GM23338 (cell line): Measurements from ENCODE around the gene AGXT. TPM values are rescaled to one million over a fixed set of nuclear protein-coding genes. Genes with fewer than 3 reads are reported as not detected.

ENCODE experiments used
- ATAC-seq: fragments of 200-7000 bp; cut with Tn5 transposase; 3 replicates; pipeline ENCODE4 v1.9.1; 2020
- DNase-seq: peaks from one replicate; pipeline ENCODE4 v3.0.0-alpha.2; 2015; ENCODE audit warnings: low spot score
- H2AFZ ChIP-seq: fragments of 200-600 bp; sonication (generic); 2 replicates; pipeline ENCODE4 v1.8.0; 2016; ENCODE audit warnings: antibody characterized with exemption, mild to moderate bottlenecking, moderate library complexity
- H3F3A ChIP-seq: fragments of 200-600 bp; sonication (generic); replicated peaks from 2 replicates; pipeline ENCODE4 v1.8.0; 2017; ENCODE audit warnings: antibody characterized with exemption, mixed run types, low read depth
- H3K27ac ChIP-seq: fragments of 200-600 bp; sonication (generic); 2 replicates; pipeline ENCODE4 v1.6.1; 2016; ENCODE audit warnings: low read depth
- H3K27me3 ChIP-seq: fragments of 200-600 bp; sonication (generic); 2 replicates; pipeline ENCODE4 v1.8.0; 2016; ENCODE audit warnings: mild to moderate bottlenecking, mixed run types, moderate library complexity; ENCODE audit not compliant: insufficient read depth
- H3K36me3 ChIP-seq: fragments of 200-600 bp; sonication (generic); 2 replicates; pipeline ENCODE4 v1.8.0; 2016; ENCODE audit warnings: mild to moderate bottlenecking; ENCODE audit not compliant: insufficient read depth
- H3K4me1 ChIP-seq: fragments of 200-600 bp; sonication (generic); 2 replicates; pipeline ENCODE4 v1.8.0; 2016; ENCODE audit warnings: mild to moderate bottlenecking, moderate library complexity; ENCODE audit not compliant: insufficient read depth
- H3K4me2 ChIP-seq: fragments of 200-600 bp; sonication (generic); 2 replicates; pipeline ENCODE4 v1.7.1; 2017; ENCODE audit warnings: mixed run types
- H3K4me3 ChIP-seq: fragments of 200-600 bp; sonication (generic); 2 replicates; pipeline ENCODE4 v1.6.1; 2016; ENCODE audit warnings: mixed run types
- H3K79me2 ChIP-seq: fragments of 200-600 bp; sonication (generic); replicated peaks from 2 replicates; pipeline ENCODE4 v1.8.0; 2017; ENCODE audit warnings: mild to moderate bottlenecking; ENCODE audit not compliant: insufficient read depth
- H3K9me2 ChIP-seq: fragments of 200-600 bp; sonication (generic); 2 replicates; pipeline ENCODE4 v1.8.0; 2017; ENCODE audit not compliant: insufficient read depth
- H4K20me1 ChIP-seq: fragments of 200-600 bp; sonication (generic); replicated peaks from 2 replicates; pipeline ENCODE4 v1.8.0; 2017; ENCODE audit warnings: mild to moderate bottlenecking; ENCODE audit not compliant: insufficient read depth
- H3K27ac Mint-ChIP-seq: 2 replicates; pipeline ENCODE4 v1.8.0; 2020; ENCODE audit warnings: inconsistent platforms, mild to moderate bottlenecking, moderate library complexity, mixed read lengths
- H3K27me3 Mint-ChIP-seq: 3 replicates; pipeline ENCODE4 v1.8.0; 2022; ENCODE audit warnings: low read depth, mild to moderate bottlenecking, moderate library complexity, mixed read lengths, inconsistent platforms; ENCODE audit not compliant: insufficient read depth, poor library complexity
- H3K36me3 Mint-ChIP-seq: 3 replicates; pipeline ENCODE4 v1.8.0; 2021; ENCODE audit warnings: low read depth, mild to moderate bottlenecking, inconsistent platforms, moderate library complexity, mixed read lengths
- H3K4me1 Mint-ChIP-seq: 3 replicates; pipeline ENCODE4 v1.8.0; 2020; ENCODE audit warnings: mild to moderate bottlenecking, inconsistent platforms, mixed read lengths
- H3K4me3 Mint-ChIP-seq: 3 replicates; pipeline ENCODE4 v1.8.0; 2021; ENCODE audit warnings: moderate library complexity, mild to moderate bottlenecking, inconsistent platforms, mixed read lengths
- H3K9me3 Mint-ChIP-seq: 3 replicates; pipeline ENCODE4 v1.8.0; 2020; ENCODE audit warnings: moderate library complexity, mild to moderate bottlenecking, inconsistent platforms, mixed read lengths
- CTCF ChIP-seq, 2 experiments: fragments of 200-600 bp in 1 of 2; sonication (generic) in 1 of 2; conservative IDR thresholded peaks; 2 replicates each; pipeline versions ENCODE4 v1.5.1 to v1.6.1; 2016 to 2017; ENCODE audit warnings: antibody characterized with exemption in 2 of 2, low read depth in 2 of 2, mild to moderate bottlenecking in 2 of 2, moderate library complexity in 1 of 2
- ETS1 ChIP-seq: IDR thresholded peaks from 2 replicates; pipeline ENCODE4 v1.6.1; 2016; ENCODE audit warnings: antibody characterized with exemption
- EZH2 ChIP-seq: fragments of 200-600 bp; sonication (generic); IDR thresholded peaks from one replicate; pipeline ENCODE4 v1.8.0; 2017; ENCODE audit warnings: antibody characterized with exemption, mild to moderate bottlenecking, low read depth; ENCODE audit not compliant: unreplicated experiment
- EZH2phosphoT487 ChIP-seq: fragments of 200-600 bp; sonication (generic); IDR thresholded peaks from one replicate; pipeline ENCODE4 v1.8.1; 2018; ENCODE audit warnings: antibody characterized with exemption; ENCODE audit not compliant: unreplicated experiment
- JUNB ChIP-seq: IDR thresholded peaks from one replicate; pipeline ENCODE4 v1.6.1; 2016; ENCODE audit warnings: antibody characterized with exemption; ENCODE audit not compliant: unreplicated experiment
- NANOG ChIP-seq: IDR thresholded peaks from 2 replicates; pipeline ENCODE4 v1.6.1; 2016; ENCODE audit warnings: antibody characterized with exemption, borderline replicate concordance
- POLR2AphosphoS5 ChIP-seq: IDR thresholded peaks from 2 replicates; pipeline ENCODE4 v1.6.1; 2016; ENCODE audit warnings: antibody characterized with exemption, low read depth
- polyA plus RNA-seq: library from polyadenylated mRNA; unstranded; fragments of >200 nt; fragmentation: Nextera tagmentation; extraction: Ambion mirVana; gene quantifications from 2 replicates; pipeline ENCODE4 v1.2.1, GENCODE V29; 2016
- total RNA-seq: library from RNA; depleted of rRNA; stranded (reverse); fragments of >200 nt; shearing (Covaris generic); gene quantifications from 2 replicates; pipeline ENCODE4 v1.2.3, GENCODE V29; 2014
- TF ChIP-seq, protein P1 (sequence below): IDR thresholded peaks from one replicate; pipeline ENCODE4 v1.6.1; 2018; ENCODE audit warnings: antibody characterized with exemption; ENCODE audit not compliant: unreplicated experiment
- TF ChIP-seq, protein P2 (sequence below): fragments of 250-450 bp; sonication (Bioruptor Pico); IDR thresholded peaks from 2 replicates; pipeline ENCODE4 v1.5.0; 2020; ENCODE audit warnings: mild to moderate bottlenecking, moderate library complexity

AGXT gene
- total and polyA plus RNA-seq, 2 experiments from 2014 or later, result not detected

DNA sequence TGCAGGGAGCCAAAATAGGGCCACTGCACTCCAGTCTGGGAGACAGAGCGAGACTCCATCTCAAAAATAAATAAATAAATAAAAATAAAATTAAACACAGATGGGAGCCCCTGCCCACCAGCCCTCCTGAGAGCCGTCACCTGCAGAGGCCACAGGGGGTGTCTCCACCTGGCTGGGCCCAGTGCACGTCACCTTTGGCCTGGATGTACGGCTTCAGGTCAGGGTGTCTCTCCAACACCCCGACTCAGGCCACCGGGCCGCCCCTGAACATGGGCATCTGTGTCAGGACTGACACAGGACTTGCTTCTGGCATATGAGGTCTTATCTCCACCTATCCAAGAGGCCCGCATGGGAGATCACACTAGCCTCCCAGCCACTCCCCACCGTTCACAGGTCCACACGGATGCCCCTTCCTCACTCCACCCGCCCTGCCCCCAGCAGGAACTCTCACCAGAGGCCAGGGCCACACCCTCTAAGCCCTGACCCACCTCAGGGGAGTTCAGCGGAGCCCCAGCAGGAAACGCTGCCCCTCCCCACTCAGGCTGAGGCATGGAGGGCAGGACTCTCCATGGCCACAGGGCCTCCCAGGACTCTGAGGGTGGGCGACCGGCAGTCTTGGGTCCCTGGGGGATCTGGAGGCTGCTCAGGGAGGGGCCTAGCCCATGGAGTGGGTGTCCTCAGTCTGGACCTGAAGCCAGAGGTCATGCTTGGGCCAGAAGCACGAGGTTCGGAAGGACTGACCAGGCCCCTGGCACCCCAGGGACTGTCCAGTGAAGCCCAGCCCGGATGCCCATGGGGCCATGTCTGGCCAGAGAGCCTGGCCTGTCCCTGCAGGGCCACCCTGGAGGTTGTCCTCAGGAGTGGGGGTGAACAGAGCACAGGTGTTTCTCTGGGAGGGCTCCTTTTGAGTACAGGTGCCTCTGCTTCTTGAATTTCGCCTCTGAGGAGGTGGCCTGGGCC, 35.9 kb downstream of the AGXT start:
- no peaks in the 10 kb centered on the region; the same call in 2 of the 3 replicates for H3K4me1 Mint-ChIP-seq
- Histone ChIP-seq H4K20me1 (no peaks in the 10 kb centered on the region), H3K36me3 (no peaks in the 10 kb centered on the region), H3K4me2 (no peak overlapping the region), H3K4me1 (no peaks in the 10 kb centered on the region), H3K27me3 (no peaks in the 10 kb centered on the region), H3F3A (no peaks in the 10 kb centered on the region), H3K79me2 (no peaks in the 10 kb centered on the region), H3K27ac (no peak overlapping the region), H3K4me3 (no peak overlapping the region), H3K9me2 (no peaks in the 10 kb centered on the region), H2AFZ (no peak overlapping the region)
- peaks cover 8% of the 10 kb centered on the region for H3K27me3 Mint-ChIP-seq
- DNase-seq, result no peak
- no peak overlapping the region for H3K4me3 Mint-ChIP-seq
- no peak overlapping the region for H3K27ac Mint-ChIP-seq
- TF ChIP-seq EZH2phosphoT487 (no peak), ETS1 (no peak), POLR2AphosphoS5 (no peak), CTCF (conservative IDR thresholded peaks at IDR 0.05; ENCODE audit: low read depth in 2 of 2) (no peak), EZH2 (no peak), NANOG (no peak), JUNB (no peak)
- TF ChIP-seq, protein P1, sequence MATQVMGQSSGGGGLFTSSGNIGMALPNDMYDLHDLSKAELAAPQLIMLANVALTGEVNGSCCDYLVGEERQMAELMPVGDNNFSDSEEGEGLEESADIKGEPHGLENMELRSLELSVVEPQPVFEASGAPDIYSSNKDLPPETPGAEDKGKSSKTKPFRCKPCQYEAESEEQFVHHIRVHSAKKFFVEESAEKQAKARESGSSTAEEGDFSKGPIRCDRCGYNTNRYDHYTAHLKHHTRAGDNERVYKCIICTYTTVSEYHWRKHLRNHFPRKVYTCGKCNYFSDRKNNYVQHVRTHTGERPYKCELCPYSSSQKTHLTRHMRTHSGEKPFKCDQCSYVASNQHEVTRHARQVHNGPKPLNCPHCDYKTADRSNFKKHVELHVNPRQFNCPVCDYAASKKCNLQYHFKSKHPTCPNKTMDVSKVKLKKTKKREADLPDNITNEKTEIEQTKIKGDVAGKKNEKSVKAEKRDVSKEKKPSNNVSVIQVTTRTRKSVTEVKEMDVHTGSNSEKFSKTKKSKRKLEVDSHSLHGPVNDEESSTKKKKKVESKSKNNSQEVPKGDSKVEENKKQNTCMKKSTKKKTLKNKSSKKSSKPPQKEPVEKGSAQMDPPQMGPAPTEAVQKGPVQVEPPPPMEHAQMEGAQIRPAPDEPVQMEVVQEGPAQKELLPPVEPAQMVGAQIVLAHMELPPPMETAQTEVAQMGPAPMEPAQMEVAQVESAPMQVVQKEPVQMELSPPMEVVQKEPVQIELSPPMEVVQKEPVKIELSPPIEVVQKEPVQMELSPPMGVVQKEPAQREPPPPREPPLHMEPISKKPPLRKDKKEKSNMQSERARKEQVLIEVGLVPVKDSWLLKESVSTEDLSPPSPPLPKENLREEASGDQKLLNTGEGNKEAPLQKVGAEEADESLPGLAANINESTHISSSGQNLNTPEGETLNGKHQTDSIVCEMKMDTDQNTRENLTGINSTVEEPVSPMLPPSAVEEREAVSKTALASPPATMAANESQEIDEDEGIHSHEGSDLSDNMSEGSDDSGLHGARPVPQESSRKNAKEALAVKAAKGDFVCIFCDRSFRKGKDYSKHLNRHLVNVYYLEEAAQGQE, result no peak
- TF ChIP-seq, protein P2, sequence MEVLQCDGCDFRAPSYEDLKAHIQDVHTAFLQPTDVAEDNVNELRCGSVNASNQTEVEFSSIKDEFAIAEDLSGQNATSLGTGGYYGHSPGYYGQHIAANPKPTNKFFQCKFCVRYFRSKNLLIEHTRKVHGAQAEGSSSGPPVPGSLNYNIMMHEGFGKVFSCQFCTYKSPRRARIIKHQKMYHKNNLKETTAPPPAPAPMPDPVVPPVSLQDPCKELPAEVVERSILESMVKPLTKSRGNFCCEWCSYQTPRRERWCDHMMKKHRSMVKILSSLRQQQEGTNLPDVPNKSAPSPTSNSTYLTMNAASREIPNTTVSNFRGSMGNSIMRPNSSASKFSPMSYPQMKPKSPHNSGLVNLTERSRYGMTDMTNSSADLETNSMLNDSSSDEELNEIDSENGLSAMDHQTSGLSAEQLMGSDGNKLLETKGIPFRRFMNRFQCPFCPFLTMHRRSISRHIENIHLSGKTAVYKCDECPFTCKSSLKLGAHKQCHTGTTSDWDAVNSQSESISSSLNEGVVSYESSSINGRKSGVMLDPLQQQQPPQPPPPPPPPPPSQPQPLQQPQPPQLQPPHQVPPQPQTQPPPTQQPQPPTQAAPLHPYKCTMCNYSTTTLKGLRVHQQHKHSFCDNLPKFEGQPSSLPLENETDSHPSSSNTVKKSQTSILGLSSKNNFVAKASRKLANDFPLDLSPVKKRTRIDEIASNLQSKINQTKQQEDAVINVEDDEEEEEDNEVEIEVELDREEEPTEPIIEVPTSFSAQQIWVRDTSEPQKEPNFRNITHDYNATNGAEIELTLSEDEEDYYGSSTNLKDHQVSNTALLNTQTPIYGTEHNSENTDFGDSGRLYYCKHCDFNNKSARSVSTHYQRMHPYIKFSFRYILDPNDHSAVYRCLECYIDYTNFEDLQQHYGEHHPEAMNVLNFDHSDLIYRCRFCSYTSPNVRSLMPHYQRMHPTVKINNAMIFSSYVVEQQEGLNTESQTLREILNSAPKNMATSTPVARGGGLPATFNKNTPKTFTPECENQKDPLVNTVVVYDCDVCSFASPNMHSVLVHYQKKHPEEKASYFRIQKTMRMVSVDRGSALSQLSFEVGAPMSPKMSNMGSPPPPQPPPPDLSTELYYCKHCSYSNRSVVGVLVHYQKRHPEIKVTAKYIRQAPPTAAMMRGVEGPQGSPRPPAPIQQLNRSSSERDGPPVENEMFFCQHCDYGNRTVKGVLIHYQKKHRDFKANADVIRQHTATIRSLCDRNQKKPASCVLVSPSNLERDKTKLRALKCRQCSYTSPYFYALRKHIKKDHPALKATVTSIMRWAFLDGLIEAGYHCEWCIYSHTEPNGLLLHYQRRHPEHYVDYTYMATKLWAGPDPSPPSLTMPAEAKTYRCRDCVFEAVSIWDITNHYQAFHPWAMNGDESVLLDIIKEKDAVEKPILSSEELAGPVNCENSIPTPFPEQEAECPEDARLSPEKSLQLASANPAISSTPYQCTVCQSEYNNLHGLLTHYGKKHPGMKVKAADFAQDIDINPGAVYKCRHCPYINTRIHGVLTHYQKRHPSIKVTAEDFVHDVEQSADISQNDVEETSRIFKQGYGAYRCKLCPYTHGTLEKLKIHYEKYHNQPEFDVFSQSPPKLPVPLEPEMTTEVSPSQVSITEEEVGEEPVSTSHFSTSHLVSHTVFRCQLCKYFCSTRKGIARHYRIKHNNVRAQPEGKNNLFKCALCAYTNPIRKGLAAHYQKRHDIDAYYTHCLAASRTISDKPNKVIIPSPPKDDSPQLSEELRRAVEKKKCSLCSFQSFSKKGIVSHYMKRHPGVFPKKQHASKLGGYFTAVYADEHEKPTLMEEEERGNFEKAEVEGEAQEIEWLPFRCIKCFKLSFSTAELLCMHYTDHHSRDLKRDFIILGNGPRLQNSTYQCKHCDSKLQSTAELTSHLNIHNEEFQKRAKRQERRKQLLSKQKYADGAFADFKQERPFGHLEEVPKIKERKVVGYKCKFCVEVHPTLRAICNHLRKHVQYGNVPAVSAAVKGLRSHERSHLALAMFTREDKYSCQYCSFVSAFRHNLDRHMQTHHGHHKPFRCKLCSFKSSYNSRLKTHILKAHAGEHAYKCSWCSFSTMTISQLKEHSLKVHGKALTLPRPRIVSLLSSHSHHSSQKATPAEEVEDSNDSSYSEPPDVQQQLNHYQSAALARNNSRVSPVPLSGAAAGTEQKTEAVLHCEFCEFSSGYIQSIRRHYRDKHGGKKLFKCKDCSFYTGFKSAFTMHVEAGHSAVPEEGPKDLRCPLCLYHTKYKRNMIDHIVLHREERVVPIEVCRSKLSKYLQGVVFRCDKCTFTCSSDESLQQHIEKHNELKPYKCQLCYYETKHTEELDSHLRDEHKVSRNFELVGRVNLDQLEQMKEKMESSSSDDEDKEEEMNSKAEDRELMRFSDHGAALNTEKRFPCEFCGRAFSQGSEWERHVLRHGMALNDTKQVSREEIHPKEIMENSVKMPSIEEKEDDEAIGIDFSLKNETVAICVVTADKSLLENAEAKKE (CRISPR knock-in tag), result no peak
- H3K9me3 Mint-ChIP-seq, result peaks cover 13% of the 10 kb centered on the region; the same call in 1 of the 3 replicates
- no peak for ATAC-seq
- no peaks in the 10 kb centered on the region for H3K36me3 Mint-ChIP-seq
